ENCODE results near the gene ZNF674.

- no peak for TF ChIP-seq SRF (CRISPR knock-in tag; IDR thresholded peaks at IDR 0.05)
- no peak for TF ChIP-seq ATF1 (CRISPR knock-in tag; IDR thresholded peaks at IDR 0.05)
- no peak for TF ChIP-seq ATF1 (tag; IDR thresholded peaks at IDR 0.05)
- TF ChIP-seq TEAD4 (IDR thresholded peaks at IDR 0.05; ENCODE audit: low read length) = no peak
- TF ChIP-seq TEAD4 (CRISPR knock-in tag; IDR thresholded peaks at IDR 0.05; ENCODE audit: borderline replicate concordance) = no peak
- no peak for TF ChIP-seq RBM22 (IDR thresholded peaks at IDR 0.05; ENCODE audit: low read depth, low read length, poor library complexity, severe bottlenecking)
- no peak for TF ChIP-seq KAT8 (IDR thresholded peaks at IDR 0.05; ENCODE audit: low read depth)
- TF ChIP-seq ATF3 (IDR thresholded peaks at IDR 0.05) = no peak
- TF ChIP-seq ATF3 (CRISPR knock-in tag; conservative IDR thresholded peaks at IDR 0.05) = no peak
- TF ChIP-seq AFF4 (CRISPR knock-in tag; IDR thresholded peaks at IDR 0.05) = no peak
- TF ChIP-seq MYNN (IDR thresholded peaks at IDR 0.05) = no peak
- no peak for TF ChIP-seq MYNN (CRISPR knock-in tag; IDR thresholded peaks at IDR 0.05)
Observed at GRCh38 chrX:46465203-46465602, 80.0 kb downstream of the ZNF674 start.

Measured in K562 (cell line).